SU-DHL-6 (cell line): ENCODE measurements around the gene B4GALNT3.

ENCODE experiments used
- CTCF ChIP-seq: fragments of 200-600 bp; sonication (generic); IDR thresholded peaks from one replicate; pipeline ENCODE4 v1.5.1; 2017; ENCODE audit warnings: antibody characterized with exemption, mild to moderate bottlenecking, low read length, moderate library complexity; ENCODE audit not compliant: insufficient read depth, poor library complexity, severe bottlenecking
- EZH2phosphoT487 ChIP-seq: fragments of 200-600 bp; sonication (generic), shearing (Covaris generic); conservative IDR thresholded peaks from 2 replicates; pipeline ENCODE4 v1.6.1; 2018; ENCODE audit warnings: mild to moderate bottlenecking, antibody characterized with exemption, low read length, moderate library complexity, mixed read lengths

- TF ChIP-seq CTCF: no peak
- no peak for TF ChIP-seq EZH2phosphoT487
Observed at GRCh38 chr12:570921-571794, 111.4 kb downstream of the B4GALNT3 start.
